Esophagus squamous epithelium (tissue), 4 donors: ENCODE data around the gene RSU1.

ENCODE experiments used
- POLR2A ChIP-seq, 4 donors: fragments of 450-650 bp; IDR thresholded peaks; one replicate each; pipeline ENCODE4 v1.6.1; 2017; ENCODE audit warnings: antibody characterized with exemption in 4 of 4, mild to moderate bottlenecking in 4 of 4, moderate library complexity in 3 of 4
- TF ChIP-seq, protein P1 (sequence below), 6 experiments: fragments of 450-650 bp in 4 of 6; fragments of 200-600 bp in 2 of 6; sonication (generic) in 2 of 6; IDR thresholded peaks; one replicate each; pipeline ENCODE4 v1.5.1; 2016 to 2019; ENCODE audit warnings: antibody characterized with exemption in 6 of 6, mild to moderate bottlenecking in 4 of 6, moderate library complexity in 4 of 6

GRCh38 chr10:16612115-16612980 is 204.9 kb downstream of the RSU1 start:
- TF ChIP-seq, protein P1, sequence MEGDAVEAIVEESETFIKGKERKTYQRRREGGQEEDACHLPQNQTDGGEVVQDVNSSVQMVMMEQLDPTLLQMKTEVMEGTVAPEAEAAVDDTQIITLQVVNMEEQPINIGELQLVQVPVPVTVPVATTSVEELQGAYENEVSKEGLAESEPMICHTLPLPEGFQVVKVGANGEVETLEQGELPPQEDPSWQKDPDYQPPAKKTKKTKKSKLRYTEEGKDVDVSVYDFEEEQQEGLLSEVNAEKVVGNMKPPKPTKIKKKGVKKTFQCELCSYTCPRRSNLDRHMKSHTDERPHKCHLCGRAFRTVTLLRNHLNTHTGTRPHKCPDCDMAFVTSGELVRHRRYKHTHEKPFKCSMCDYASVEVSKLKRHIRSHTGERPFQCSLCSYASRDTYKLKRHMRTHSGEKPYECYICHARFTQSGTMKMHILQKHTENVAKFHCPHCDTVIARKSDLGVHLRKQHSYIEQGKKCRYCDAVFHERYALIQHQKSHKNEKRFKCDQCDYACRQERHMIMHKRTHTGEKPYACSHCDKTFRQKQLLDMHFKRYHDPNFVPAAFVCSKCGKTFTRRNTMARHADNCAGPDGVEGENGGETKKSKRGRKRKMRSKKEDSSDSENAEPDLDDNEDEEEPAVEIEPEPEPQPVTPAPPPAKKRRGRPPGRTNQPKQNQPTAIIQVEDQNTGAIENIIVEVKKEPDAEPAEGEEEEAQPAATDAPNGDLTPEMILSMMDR (IDR thresholded peaks at IDR 0.05) = no peak
- no peak for TF ChIP-seq POLR2A (IDR thresholded peaks at IDR 0.05)
